Measurements from ENCODE around the gene FAM47E. TPM values are rescaled to one million over a fixed set of nuclear protein-coding genes. Genes with fewer than 3 reads are reported as not detected.
A peak's percentile ranks its signal among the peaks of the same experiment; 100 is the strongest.

The FAM47E gene
- total and polyA plus RNA-seq, 2 donors (not counting 1 experiment from before 2014, with no cell fraction given), result 0.15 to 1.3 TPM

- no peak overlapping the region for H3K4me2 ChIP-seq (replicated peaks; ENCODE audit: low read depth, low read length, poor library complexity, severe bottlenecking)
- no peak for TF ChIP-seq EZH2 (IDR thresholded peaks at IDR 0.05; ENCODE audit: borderline replicate concordance, insufficient read depth, low read depth, low read length, poor library complexity, severe bottlenecking)
- TF ChIP-seq, protein P1, sequence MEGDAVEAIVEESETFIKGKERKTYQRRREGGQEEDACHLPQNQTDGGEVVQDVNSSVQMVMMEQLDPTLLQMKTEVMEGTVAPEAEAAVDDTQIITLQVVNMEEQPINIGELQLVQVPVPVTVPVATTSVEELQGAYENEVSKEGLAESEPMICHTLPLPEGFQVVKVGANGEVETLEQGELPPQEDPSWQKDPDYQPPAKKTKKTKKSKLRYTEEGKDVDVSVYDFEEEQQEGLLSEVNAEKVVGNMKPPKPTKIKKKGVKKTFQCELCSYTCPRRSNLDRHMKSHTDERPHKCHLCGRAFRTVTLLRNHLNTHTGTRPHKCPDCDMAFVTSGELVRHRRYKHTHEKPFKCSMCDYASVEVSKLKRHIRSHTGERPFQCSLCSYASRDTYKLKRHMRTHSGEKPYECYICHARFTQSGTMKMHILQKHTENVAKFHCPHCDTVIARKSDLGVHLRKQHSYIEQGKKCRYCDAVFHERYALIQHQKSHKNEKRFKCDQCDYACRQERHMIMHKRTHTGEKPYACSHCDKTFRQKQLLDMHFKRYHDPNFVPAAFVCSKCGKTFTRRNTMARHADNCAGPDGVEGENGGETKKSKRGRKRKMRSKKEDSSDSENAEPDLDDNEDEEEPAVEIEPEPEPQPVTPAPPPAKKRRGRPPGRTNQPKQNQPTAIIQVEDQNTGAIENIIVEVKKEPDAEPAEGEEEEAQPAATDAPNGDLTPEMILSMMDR (IDR thresholded peaks at IDR 0.05), result no peak
- H4K20me1 ChIP-seq (ENCODE audit: control insufficient read depth, insufficient read depth, low read length, poor library complexity, severe bottlenecking), result peaks cover 7% of the 10 kb centered on the region
- POLR2A ChIA-PET, result no interaction called here
- H3K4me3 ChIP-seq (ENCODE audit: control extremely low read depth in 1 of 5, extremely low read depth in 1 of 5, insufficient read depth in 1 of 5, low read depth in 2 of 5, low read length in 4 of 5), result no peak overlapping the region
- no peak for DNase-seq
- no peak overlapping the region for H3K4me3 Mint-ChIP-seq
- no peak overlapping the region for H3K27ac ChIP-seq (ENCODE audit: low read length in 2 of 2)
- CTCF ChIA-PET, result no interaction called here
- ATAC-seq (ENCODE audit: low read depth), result no peak
- H3K4me1 ChIP-seq (ENCODE audit: control insufficient read depth in 2 of 2, insufficient read depth in 2 of 2, low read length in 2 of 2), result peaks cover 31 to 37% of the 10 kb centered on the region in 2 donors
- intact Hi-C loops (cut with micrococcal nuclease), result no loop called here
- no peaks in the 10 kb centered on the region for H3K27me3 Mint-ChIP-seq
- no peak overlapping the region for H2AFZ ChIP-seq (ENCODE audit: insufficient read depth, low read depth, low read length, poor library complexity, severe bottlenecking)
- H3K79me2 ChIP-seq (ENCODE audit: control insufficient read depth, insufficient read depth, low read length), result peaks cover 62% of the 10 kb centered on the region
- no peaks in the 10 kb centered on the region for H3K9me3 ChIP-seq (ENCODE audit: control extremely low read depth in 1 of 3, control insufficient read depth in 2 of 3, insufficient read depth in 1 of 3, low read length in 2 of 3)
- no peak overlapping the region for H3K27ac Mint-ChIP-seq
- H3K27me3 ChIP-seq (replicated peaks in 1 of 4; ENCODE audit: control extremely low read depth in 1 of 4, control insufficient read depth in 3 of 4, insufficient read depth in 4 of 4, low read length in 3 of 4), result no peaks in the 10 kb centered on the region
- H3K4me1 Mint-ChIP-seq, result peaks cover 40% of the 10 kb centered on the region
- no peaks in the 10 kb centered on the region for H3K9me3 Mint-ChIP-seq (ENCODE audit: insufficient read depth)
- H3K36me3 ChIP-seq (replicated peaks in 1 of 2; ENCODE audit: control extremely low read depth in 1 of 2, control insufficient read depth in 1 of 2, extremely low read depth in 1 of 2, insufficient read depth in 2 of 2, low read length in 1 of 2), result no peaks in the 10 kb centered on the region
- no peak overlapping the region for H3K9ac ChIP-seq (ENCODE audit: low read length)
These were observed 44.0 kb upstream of the FAM47E start for GRCh38 chr4:76207549-76207948.

GRCh38 chr4:76208005-76208765, 43.3 kb upstream of the FAM47E start:
- TF ChIP-seq, protein P1 (IDR thresholded peaks at IDR 0.05), result no peak
- no peak for TF ChIP-seq EZH2 (IDR thresholded peaks at IDR 0.05; ENCODE audit: borderline replicate concordance, insufficient read depth, low read depth, low read length, poor library complexity, severe bottlenecking)
- Histone ChIP-seq H3K4me3 (ENCODE audit: control extremely low read depth in 1 of 5, extremely low read depth in 1 of 5, insufficient read depth in 1 of 5, low read depth in 2 of 5, low read length in 4 of 5) (no peak overlapping the region), H3K4me1 (ENCODE audit: control insufficient read depth in 2 of 2, insufficient read depth in 2 of 2, low read length in 2 of 2) (peaks cover 38 to 41% of the 10 kb centered on the region in 2 donors), H3K9me3 (ENCODE audit: control extremely low read depth in 1 of 3, control insufficient read depth in 2 of 3, insufficient read depth in 1 of 3, low read length in 2 of 3) (no peaks in the 10 kb centered on the region), H3K79me2 (ENCODE audit: control insufficient read depth, insufficient read depth, low read length) (peaks cover 61% of the 10 kb centered on the region), H2AFZ (ENCODE audit: insufficient read depth, low read depth, low read length, poor library complexity, severe bottlenecking) (no peak overlapping the region), H3K27ac (ENCODE audit: low read length in 2 of 2) (peak overlapping the region in 1 of 2 donors; percentile 53), H3K9ac (ENCODE audit: low read length) (no peak overlapping the region), H3K36me3 (replicated peaks in 1 of 2; ENCODE audit: control extremely low read depth in 1 of 2, control insufficient read depth in 1 of 2, extremely low read depth in 1 of 2, insufficient read depth in 2 of 2, low read length in 1 of 2) (no peaks in the 10 kb centered on the region), H3K4me2 (replicated peaks; ENCODE audit: low read depth, low read length, poor library complexity, severe bottlenecking) (no peak overlapping the region), H3K27me3 (replicated peaks in 1 of 4; ENCODE audit: control extremely low read depth in 1 of 4, control insufficient read depth in 3 of 4, insufficient read depth in 4 of 4, low read length in 3 of 4) (no peaks in the 10 kb centered on the region), H4K20me1 (ENCODE audit: control insufficient read depth, insufficient read depth, low read length, poor library complexity, severe bottlenecking) (peaks cover 7% of the 10 kb centered on the region)
- WGBS (ENCODE audit: insufficient coverage), result 11% methylated on average over 6 of the region's 9 CpGs
- H3K9me3 Mint-ChIP-seq (ENCODE audit: insufficient read depth), result no peaks in the 10 kb centered on the region
- intact Hi-C loops (cut with micrococcal nuclease), result no loop called here
- no peaks in the 10 kb centered on the region for H3K27me3 Mint-ChIP-seq
- peaks cover 46% of the 10 kb centered on the region for H3K4me1 Mint-ChIP-seq
- CTCF ChIA-PET, result interaction anchor here (0.7 to 3.3 kb wide), 3 partner anchors 9 to 236 kb away, joined by 3 to 13 read pairs (median 3); no protein-coding TSS in a partner anchor
- ATAC-seq (ENCODE audit: low read depth), result no peak
- POLR2A ChIA-PET, result no interaction called here
- no peak overlapping the region for H3K4me3 Mint-ChIP-seq
- no peak overlapping the region for H3K27ac Mint-ChIP-seq
- no peak for DNase-seq
